Upper lobe of left lung (tissue), 4 donors: ENCODE data around the gene PHF21A.

ENCODE experiments used
- EP300 ChIP-seq, 4 donors: sonication (generic); formaldehyde crosslinking; IDR thresholded peaks; one replicate each; pipeline ENCODE4 v1.5.1; 2017; ENCODE audit warnings: antibody characterized with exemption in 4 of 4, control low read depth in 2 of 4
- POLR2A ChIP-seq, 4 donors: fragments of 450-650 bp; IDR thresholded peaks; one replicate each; pipeline ENCODE4 v1.5.1; 2016 to 2017; ENCODE audit warnings: antibody characterized with exemption in 4 of 4, mild to moderate bottlenecking in 2 of 4
- POLR2AphosphoS5 ChIP-seq, 2 donors: sonication (generic); formaldehyde crosslinking; IDR thresholded peaks; one replicate each; pipeline ENCODE4 v1.5.1; 2017; ENCODE audit warnings: antibody characterized with exemption in 2 of 2
- TF ChIP-seq, protein P1 (sequence below), 6 experiments: fragments of 450-650 bp in 4 of 6; fragments of 200-600 bp in 2 of 6; sonication (generic) in 2 of 6; IDR thresholded peaks; one replicate each; pipeline ENCODE4 v1.5.1; 2016 to 2019; ENCODE audit warnings: antibody characterized with exemption in 6 of 6

DNA sequence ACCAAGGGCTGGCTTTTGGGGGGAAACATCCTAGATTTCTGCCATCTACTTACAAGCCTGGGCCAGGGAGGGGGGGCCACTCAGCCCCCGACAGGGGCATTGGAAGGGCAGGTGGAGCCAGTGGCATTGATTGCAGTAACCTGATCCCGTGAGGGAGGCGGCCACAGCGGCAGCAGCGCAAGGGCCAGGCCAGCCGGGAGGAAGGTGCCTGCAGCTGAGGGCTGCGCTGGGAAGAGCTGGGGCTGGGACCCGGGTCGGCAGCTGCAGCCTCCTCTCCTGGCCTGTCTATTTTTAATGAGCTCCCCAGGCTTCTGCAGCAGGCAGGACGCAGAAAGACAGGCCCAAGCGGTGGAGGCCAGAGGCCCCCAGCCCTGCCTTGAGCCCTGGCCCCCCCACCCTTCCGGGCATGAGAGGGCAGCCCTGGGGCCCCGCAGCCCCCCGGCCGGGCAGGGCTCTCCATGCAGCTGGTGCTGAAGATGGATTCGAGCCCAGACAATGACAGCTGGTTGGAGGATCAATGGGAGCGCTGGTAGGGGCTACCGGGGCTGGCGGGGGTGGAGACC, 224.8 kb downstream of the PHF21A start:
- TF ChIP-seq, protein P1, sequence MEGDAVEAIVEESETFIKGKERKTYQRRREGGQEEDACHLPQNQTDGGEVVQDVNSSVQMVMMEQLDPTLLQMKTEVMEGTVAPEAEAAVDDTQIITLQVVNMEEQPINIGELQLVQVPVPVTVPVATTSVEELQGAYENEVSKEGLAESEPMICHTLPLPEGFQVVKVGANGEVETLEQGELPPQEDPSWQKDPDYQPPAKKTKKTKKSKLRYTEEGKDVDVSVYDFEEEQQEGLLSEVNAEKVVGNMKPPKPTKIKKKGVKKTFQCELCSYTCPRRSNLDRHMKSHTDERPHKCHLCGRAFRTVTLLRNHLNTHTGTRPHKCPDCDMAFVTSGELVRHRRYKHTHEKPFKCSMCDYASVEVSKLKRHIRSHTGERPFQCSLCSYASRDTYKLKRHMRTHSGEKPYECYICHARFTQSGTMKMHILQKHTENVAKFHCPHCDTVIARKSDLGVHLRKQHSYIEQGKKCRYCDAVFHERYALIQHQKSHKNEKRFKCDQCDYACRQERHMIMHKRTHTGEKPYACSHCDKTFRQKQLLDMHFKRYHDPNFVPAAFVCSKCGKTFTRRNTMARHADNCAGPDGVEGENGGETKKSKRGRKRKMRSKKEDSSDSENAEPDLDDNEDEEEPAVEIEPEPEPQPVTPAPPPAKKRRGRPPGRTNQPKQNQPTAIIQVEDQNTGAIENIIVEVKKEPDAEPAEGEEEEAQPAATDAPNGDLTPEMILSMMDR (IDR thresholded peaks at IDR 0.05) = no peak
- TF ChIP-seq POLR2A (IDR thresholded peaks at IDR 0.05) = no peak
- TF ChIP-seq POLR2AphosphoS5 (IDR thresholded peaks at IDR 0.05) = no peak
- no peak for TF ChIP-seq EP300 (IDR thresholded peaks at IDR 0.05)
